GM10847 (cell line): ENCODE results near the gene CKMT2.

Source experiments
- POLR2A ChIP-seq: IDR thresholded peaks from 2 replicates; pipeline ENCODE4 v1.6.1; 2011; ENCODE audit not compliant: insufficient read length; ENCODE audit errors: extremely low read depth

The CKMT2 gene

GRCh38 chr5:81208904-81209303 lies 24.2 kb upstream of the CKMT2 start:
- no peak for TF ChIP-seq POLR2A

GRCh38 chr5:81209386-81209785 lies 23.7 kb upstream of the CKMT2 start:
- no peak for TF ChIP-seq POLR2A

- no peak for TF ChIP-seq POLR2A
Observed at GRCh38 chr5:81209869-81210493, 23.1 kb upstream of the CKMT2 start.

GRCh38 chr5:81212211-81212751 lies 20.8 kb upstream of the CKMT2 start:
- TF ChIP-seq POLR2A = no peak

- no peak for TF ChIP-seq POLR2A
Observed at GRCh38 chr5:81213070-81213469, 20.1 kb upstream of the CKMT2 start.

GRCh38 chr5:81214848-81215247 lies 18.3 kb upstream of the CKMT2 start:
- no peak for TF ChIP-seq POLR2A

- no peak for TF ChIP-seq POLR2A
Observed at GRCh38 chr5:81216152-81216551, 17.0 kb upstream of the CKMT2 start.

GRCh38 chr5:81219389-81219788 lies 13.7 kb upstream of the CKMT2 start:
- TF ChIP-seq POLR2A = no peak

GRCh38 chr5:81222285-81222684 lies 10.8 kb upstream of the CKMT2 start:
- TF ChIP-seq POLR2A = no peak

- TF ChIP-seq POLR2A = no peak
Observed at GRCh38 chr5:81225463-81225862, 7.7 kb upstream of the CKMT2 start.

- TF ChIP-seq POLR2A = no peak
Observed at GRCh38 chr5:81226286-81226685, 6.8 kb upstream of the CKMT2 start.

GRCh38 chr5:81226949-81227348 lies 6.2 kb upstream of the CKMT2 start:
- no peak for TF ChIP-seq POLR2A

GRCh38 chr5:81228084-81228483 lies 5.0 kb upstream of the CKMT2 start:
- no peak for TF ChIP-seq POLR2A

GRCh38 chr5:81230416-81230815 lies 2.7 kb upstream of the CKMT2 start:
- no peak for TF ChIP-seq POLR2A

- TF ChIP-seq POLR2A = no peak
Observed at GRCh38 chr5:81232464-81233079, 550 bp upstream of the CKMT2 start.

- no peak for TF ChIP-seq POLR2A
Observed at GRCh38 chr5:81234299-81234698, 1.2 kb downstream of the CKMT2 start.

GRCh38 chr5:81234801-81235200 lies 1.7 kb downstream of the CKMT2 start:
- no peak for TF ChIP-seq POLR2A
